Choroid plexus epithelial cell (primary cell): ENCODE measurements around the gene SAMD3.

Experiments
- DNase-seq: peaks from one replicate; pipeline ENCODE4 v3.0.0-alpha.2; 2010; ENCODE audit warnings: low read depth
- H3K4me3 ChIP-seq: 2 replicates; pipeline ENCODE4 v1.5.1; 2011; ENCODE audit warnings: low read depth, mild to moderate bottlenecking, control low read depth, low read length, moderate library complexity
- TF ChIP-seq, protein P1 (sequence below): conservative IDR thresholded peaks from 2 replicates; pipeline ENCODE4 v1.5.1; 2011; ENCODE audit warnings: low read depth, mild to moderate bottlenecking, control low read depth, inconsistent platforms, low read length, moderate library complexity

SAMD3 gene

DNA sequence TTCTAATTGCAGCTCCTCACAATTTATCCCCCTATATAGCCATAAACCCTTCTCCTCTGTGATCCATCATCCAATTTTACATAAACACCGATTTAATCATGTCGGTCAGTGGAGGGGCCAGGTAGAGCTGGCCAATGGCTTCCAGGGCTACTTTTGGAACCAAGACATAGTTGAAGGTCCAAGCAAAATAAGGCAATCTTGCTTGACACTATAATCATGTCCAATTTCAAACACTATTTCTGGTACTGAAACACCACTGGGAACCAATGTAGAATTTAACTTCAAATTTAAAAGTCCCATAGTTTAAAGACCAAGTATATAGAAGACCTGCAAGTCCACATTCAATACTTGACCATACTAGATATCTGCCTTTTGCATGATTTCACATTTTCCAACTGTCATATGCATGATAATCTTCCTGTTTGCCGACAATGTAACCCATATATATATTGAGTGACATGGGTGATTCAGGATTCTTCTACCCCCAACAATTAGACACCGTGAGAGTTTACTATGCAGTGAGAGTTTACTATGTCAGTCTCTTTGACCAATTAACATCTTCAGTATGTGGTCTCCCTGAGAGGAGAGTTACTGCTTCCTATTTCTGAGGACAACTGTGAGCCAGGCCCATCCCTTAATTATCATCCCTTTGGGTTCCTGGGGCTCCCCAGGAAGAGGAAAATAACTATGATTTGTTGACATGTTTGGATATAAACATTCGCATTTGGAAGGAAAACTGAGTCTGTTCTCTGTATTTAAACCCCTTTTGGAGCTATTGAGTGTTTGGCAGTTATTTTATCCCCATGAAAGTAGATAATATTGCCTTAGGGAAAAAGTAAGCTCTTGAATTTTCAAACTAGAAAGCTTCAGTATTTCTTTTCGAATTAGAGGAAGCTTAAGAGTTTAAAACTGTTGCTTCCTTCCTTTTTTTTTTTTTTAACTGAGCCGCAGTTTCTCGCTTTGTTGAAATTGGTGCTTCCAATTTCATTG lies 31.8 kb downstream of the SAMD3 start:
- TF ChIP-seq, protein P1, sequence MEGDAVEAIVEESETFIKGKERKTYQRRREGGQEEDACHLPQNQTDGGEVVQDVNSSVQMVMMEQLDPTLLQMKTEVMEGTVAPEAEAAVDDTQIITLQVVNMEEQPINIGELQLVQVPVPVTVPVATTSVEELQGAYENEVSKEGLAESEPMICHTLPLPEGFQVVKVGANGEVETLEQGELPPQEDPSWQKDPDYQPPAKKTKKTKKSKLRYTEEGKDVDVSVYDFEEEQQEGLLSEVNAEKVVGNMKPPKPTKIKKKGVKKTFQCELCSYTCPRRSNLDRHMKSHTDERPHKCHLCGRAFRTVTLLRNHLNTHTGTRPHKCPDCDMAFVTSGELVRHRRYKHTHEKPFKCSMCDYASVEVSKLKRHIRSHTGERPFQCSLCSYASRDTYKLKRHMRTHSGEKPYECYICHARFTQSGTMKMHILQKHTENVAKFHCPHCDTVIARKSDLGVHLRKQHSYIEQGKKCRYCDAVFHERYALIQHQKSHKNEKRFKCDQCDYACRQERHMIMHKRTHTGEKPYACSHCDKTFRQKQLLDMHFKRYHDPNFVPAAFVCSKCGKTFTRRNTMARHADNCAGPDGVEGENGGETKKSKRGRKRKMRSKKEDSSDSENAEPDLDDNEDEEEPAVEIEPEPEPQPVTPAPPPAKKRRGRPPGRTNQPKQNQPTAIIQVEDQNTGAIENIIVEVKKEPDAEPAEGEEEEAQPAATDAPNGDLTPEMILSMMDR, result no peak
- DNase-seq, result no peak
- H3K4me3 ChIP-seq, result no peak overlapping the region

GRCh38 chr6:130189531-130190397 lies 33.0 kb downstream of the SAMD3 start:
- no peak for DNase-seq
- no peak overlapping the region for H3K4me3 ChIP-seq
- TF ChIP-seq, protein P1, result no peak

- H3K4me3 ChIP-seq, result no peak overlapping the region
- DNase-seq, result no peak
- TF ChIP-seq, protein P1, result no peak
Measured at GRCh38 chr6:130188207-130188899, 34.4 kb downstream of the SAMD3 start.

DNA sequence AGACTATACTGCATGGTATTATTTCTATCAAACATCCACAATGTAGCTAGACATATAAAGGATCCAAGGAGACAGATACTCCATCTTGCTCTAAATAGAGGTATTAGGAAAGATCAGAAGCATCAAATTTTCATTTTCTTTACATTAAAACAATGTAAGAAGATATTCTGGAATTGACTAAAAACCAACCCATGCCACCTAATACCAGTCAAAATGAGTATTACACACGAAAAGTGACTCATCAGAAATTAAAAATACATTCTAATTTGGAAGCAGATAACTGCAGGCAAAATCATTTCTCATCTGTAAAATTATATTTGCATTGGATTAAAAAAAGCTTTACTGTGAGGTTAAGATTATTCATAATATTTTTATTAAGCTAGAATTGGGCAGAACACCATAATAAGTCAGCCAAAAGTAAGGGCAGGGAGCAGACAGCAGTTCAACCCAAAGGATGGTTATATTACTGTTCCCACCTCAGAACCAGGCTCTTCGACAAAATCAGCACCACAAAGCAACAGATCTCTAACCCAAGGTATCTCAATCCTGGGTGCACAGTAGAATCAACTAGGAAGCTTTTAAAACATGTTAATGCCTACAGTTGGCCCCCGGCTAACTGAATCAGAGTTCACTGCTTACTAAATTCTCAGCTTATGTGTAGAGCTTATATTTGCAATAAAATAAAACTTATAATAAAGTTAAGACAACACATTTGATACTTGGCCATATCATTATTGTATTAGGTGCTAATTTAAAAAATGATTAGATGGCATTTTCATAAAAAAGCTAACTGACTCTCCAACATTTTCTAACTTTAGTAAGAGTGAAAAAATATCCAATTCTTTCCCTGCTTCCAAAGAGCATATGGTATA lies 35.2 kb downstream of the SAMD3 start:
- no peak overlapping the region for H3K4me3 ChIP-seq
- DNase-seq, result no peak
- TF ChIP-seq, protein P1, result no peak

DNA sequence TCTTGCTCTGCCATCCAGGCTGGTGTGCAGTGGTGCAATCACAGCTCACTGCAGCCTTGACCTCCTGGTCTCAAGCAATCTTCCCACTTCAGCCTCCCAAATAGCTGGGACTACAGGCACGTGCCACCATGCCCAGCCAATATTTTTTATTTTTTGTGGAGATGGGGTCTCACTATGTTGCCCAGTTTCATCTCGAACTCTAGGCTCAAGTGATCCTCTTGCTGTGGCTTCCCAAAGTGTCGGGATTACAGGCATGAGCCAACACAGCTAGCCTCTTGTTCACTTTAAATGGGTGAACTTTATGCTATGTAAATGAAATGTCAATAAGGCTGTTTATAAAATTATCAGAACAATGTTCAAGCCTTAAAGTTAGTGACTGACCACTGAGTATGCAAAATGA lies 37.1 kb downstream of the SAMD3 start:
- no peak overlapping the region for H3K4me3 ChIP-seq
- TF ChIP-seq, protein P1, result no peak
- no peak for DNase-seq
